ENCODE measurements around the gene PELI3.
A peak's percentile ranks its signal among the peaks of the same experiment; 100 is the strongest.

The PELI3 gene

GRCh38 chr11:66493130-66493529, 26.4 kb downstream of the PELI3 start:
- Histone ChIP-seq H3K4me3 (no peak overlapping the region), H3K27ac (no peak overlapping the region)

- no peak overlapping the region for H3K27ac ChIP-seq
- no peak overlapping the region for H3K4me3 ChIP-seq
These were observed 27.8 kb downstream of the PELI3 start for GRCh38 chr11:66494458-66494857.

- Histone ChIP-seq H3K27ac (no peak overlapping the region), H3K4me3 (no peak overlapping the region)
These were observed 28.2 kb downstream of the PELI3 start for GRCh38 chr11:66494935-66495334.

GRCh38 chr11:66495401-66495854, 28.7 kb downstream of the PELI3 start:
- Histone ChIP-seq H3K27ac (no peak overlapping the region), H3K4me3 (no peak overlapping the region)

- H3K4me3 ChIP-seq, result no peak overlapping the region
- H3K27ac ChIP-seq, result no peak overlapping the region
These were observed 30.5 kb downstream of the PELI3 start for GRCh38 chr11:66497206-66497605.

- H3K27ac ChIP-seq, result no peak overlapping the region
These were observed 31.8 kb downstream of the PELI3 start for GRCh38 chr11:66498506-66498905.

GRCh38 chr11:66505276-66505816, 38.6 kb downstream of the PELI3 start:
- Histone ChIP-seq H3K27ac (no peak overlapping the region), H3K4me3 (no peak overlapping the region)

More at GRCh38 chr11:66498506-66498905, 31.8 kb downstream of the PELI3 start:
- no peak overlapping the region for H3K4me3 ChIP-seq

- Histone ChIP-seq H3K27ac (no peak overlapping the region), H3K4me3 (no peak overlapping the region)
These were observed 42.4 kb downstream of the PELI3 start for GRCh38 chr11:66509131-66509561.

- Histone ChIP-seq H3K4me3 (peak within 1 kb of the TSS; percentile 50 to 86 (median 67)), H3K27ac (peak within 1 kb of the TSS in 20 of 21 experiments; percentile 9 to 80 (median 46))
These were observed 43.7 kb downstream of the PELI3 start, which contains the start of gene BBS1 for GRCh38 chr11:66510271-66510989. BBS1 (plus strand) TSS chr11:66510635; CDS start chr11:66510660, 25 bp downstream.

GRCh38 chr11:66510990-66511339, 44.3 kb downstream of the PELI3 start:
- peak overlapping the region; percentile 50 to 86 (median 67) for H3K4me3 ChIP-seq
- H3K27ac ChIP-seq, result peak overlapping the region in 18 of 21 experiments; percentile 9 to 80 (median 51)

- no peak overlapping the region for H3K4me3 ChIP-seq
These were observed 56.9 kb downstream of the PELI3 start for GRCh38 chr11:66523611-66524010.

GRCh38 chr11:66524304-66525040, 57.8 kb downstream of the PELI3 start:
- Histone ChIP-seq H3K4me3 (no peak overlapping the region), H3K27ac (no peak overlapping the region)

More at GRCh38 chr11:66523611-66524010, 56.9 kb downstream of the PELI3 start:
- no peak overlapping the region for H3K27ac ChIP-seq
